Gastrocnemius medialis (tissue), 4 donors: ENCODE measurements around the gene PDHX.

Experiments used
- POLR2A ChIP-seq, 2 donors: fragments of 450-650 bp; IDR thresholded peaks; one replicate each; pipeline ENCODE4 v1.6.1; 2017; ENCODE audit warnings: antibody characterized with exemption in 2 of 2, mild to moderate bottlenecking in 2 of 2, moderate library complexity in 2 of 2
- TF ChIP-seq, protein P1 (sequence below), 5 experiments: fragments of 450-650 bp in 3 of 5; fragments of 200-600 bp in 2 of 5; sonication (generic) in 2 of 5; IDR thresholded peaks in 4 of 5; conservative IDR thresholded peaks in 1 of 5; 1 replicate in 4 of 5; 2 replicates in 1 of 5; pipeline ENCODE4 v1.5.1; 2016 to 2019; ENCODE audit warnings: antibody characterized with exemption in 5 of 5, mild to moderate bottlenecking in 3 of 5, moderate library complexity in 3 of 5

DNA sequence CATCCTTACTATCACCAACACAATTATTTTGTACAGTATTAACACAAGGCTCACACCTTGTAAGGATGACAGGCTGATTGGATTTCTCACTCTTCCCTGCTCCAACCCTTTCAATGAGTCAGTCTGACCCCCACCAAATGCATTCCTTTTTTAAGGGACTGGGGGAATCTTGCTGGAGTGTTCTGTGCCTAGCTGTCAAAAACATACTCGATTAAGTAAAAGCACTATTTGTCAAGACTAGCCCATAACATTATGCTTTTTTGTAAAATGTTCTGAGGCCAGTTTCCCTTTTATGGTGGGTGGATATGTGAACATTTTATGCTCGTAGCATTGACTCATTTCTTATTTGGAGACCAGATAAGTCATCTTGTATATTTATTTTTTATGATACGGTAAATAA lies 87.2 kb downstream of the PDHX start:
- no peak for TF ChIP-seq POLR2A (IDR thresholded peaks at IDR 0.05)
- TF ChIP-seq, protein P1, sequence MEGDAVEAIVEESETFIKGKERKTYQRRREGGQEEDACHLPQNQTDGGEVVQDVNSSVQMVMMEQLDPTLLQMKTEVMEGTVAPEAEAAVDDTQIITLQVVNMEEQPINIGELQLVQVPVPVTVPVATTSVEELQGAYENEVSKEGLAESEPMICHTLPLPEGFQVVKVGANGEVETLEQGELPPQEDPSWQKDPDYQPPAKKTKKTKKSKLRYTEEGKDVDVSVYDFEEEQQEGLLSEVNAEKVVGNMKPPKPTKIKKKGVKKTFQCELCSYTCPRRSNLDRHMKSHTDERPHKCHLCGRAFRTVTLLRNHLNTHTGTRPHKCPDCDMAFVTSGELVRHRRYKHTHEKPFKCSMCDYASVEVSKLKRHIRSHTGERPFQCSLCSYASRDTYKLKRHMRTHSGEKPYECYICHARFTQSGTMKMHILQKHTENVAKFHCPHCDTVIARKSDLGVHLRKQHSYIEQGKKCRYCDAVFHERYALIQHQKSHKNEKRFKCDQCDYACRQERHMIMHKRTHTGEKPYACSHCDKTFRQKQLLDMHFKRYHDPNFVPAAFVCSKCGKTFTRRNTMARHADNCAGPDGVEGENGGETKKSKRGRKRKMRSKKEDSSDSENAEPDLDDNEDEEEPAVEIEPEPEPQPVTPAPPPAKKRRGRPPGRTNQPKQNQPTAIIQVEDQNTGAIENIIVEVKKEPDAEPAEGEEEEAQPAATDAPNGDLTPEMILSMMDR (IDR thresholded peaks at IDR 0.05 in 4 of 5, conservative IDR thresholded peaks at IDR 0.05 in 1 of 5): no peak
